ENCODE data around the gene ZSCAN1. TPM values are rescaled to one million over a fixed set of nuclear protein-coding genes. Genes with fewer than 3 reads are reported as not detected.
A peak's percentile ranks its signal among the peaks of the same experiment; 100 is the strongest.

The ZSCAN1 gene
- total RNA-seq, 2 experiments from 2014 or later, result not detected

DNA sequence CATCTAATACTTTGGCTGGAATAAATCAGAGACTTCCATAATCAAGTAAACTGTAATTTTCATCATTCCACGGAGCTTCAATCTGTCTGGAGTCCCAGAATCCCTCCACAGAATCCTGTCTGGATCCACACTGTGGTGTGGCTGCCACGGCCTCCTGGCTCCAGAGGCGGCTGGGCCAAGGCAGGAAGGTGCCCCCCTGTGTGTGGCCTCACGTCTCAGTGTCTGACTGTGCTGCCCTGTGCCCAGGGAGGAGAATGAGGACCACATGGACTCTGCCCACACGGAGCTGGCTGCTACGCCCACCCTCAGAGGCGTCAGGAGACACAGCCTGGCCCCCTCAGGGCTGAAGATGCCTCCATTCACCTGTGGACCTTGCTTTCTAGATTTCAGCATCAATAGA is 13.0 kb downstream of the ZSCAN1 start:
- peaks cover 6% of the 10 kb centered on the region for H3K36me3 Mint-ChIP-seq
- H3K4me3 Mint-ChIP-seq, result no peak overlapping the region
- ATAC-seq, result no peak
- CTCF ChIA-PET, result no interaction called here
- no peak overlapping the region for H3K27ac Mint-ChIP-seq
- DNase-seq, result no peak
- H3K4me1 Mint-ChIP-seq, result no peaks in the 10 kb centered on the region
- peaks cover 39% of the 10 kb centered on the region for H3K9me3 Mint-ChIP-seq (ENCODE audit: low read depth)
- H3K27me3 Mint-ChIP-seq, result no peaks in the 10 kb centered on the region

DNA sequence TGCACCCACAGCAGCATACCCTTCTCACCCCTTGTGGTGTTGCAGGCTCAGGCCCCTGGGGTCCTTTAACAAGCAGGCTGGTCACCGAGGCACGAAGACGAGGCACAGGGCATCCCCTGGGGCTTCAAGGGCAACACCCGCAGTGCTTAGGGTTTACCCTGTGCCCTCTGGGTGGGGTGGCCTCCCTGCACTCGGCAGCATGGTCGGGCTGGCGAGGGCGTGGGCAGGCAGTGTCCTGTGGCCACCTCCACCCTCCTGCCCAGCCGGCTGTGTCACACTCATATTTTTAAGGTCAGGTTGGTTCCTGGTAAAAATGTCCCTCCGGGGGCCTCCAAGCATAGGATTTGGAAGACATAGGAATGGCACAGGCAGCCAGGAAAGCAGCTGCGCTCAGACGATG is 13.8 kb downstream of the ZSCAN1 start:
- Mint-ChIP-seq H3K27ac (no peak overlapping the region), H3K9me3 (ENCODE audit: low read depth) (peaks cover 40% of the 10 kb centered on the region)

DNA sequence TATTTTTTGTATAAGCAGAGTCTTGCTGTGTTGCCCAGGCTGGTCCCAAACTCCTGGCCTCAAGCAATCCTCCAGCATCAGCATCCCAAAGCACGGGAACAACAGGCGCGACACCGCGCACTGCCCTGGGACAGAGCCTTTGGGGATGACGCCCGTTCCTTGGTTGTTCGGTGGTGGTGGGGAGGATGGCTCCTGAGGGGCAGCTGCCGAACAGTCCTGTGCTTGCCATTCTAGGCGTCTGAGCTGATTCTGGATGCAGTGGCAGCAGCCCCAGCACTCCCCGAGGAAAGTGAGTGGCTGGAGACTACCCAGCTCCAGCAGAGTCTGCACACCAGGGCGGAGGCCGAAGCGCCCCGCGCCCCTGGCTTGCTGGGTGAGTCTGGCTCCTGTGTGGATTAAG is 18.4 kb downstream of the ZSCAN1 start:
- CTCF ChIA-PET, result no interaction called here
- no peak for ATAC-seq
- H3K27ac Mint-ChIP-seq, result no peak overlapping the region
- H3K9me3 Mint-ChIP-seq (ENCODE audit: low read depth), result peaks cover 20% of the 10 kb centered on the region
- no peaks in the 10 kb centered on the region for H3K4me1 Mint-ChIP-seq
- H3K36me3 Mint-ChIP-seq, result peaks cover 9% of the 10 kb centered on the region
- no peak overlapping the region for H3K4me3 Mint-ChIP-seq
- no peak for DNase-seq
- no peaks in the 10 kb centered on the region for H3K27me3 Mint-ChIP-seq

More for the DNA sequence above, 13.8 kb downstream of the ZSCAN1 start:
- H3K36me3 Mint-ChIP-seq, result peaks cover 6% of the 10 kb centered on the region
- no peak overlapping the region for H3K4me3 Mint-ChIP-seq
- H3K27me3 Mint-ChIP-seq, result no peaks in the 10 kb centered on the region
- CTCF ChIA-PET, result no interaction called here
- DNase-seq, result no peak
- ATAC-seq, result no peak
- no peaks in the 10 kb centered on the region for H3K4me1 Mint-ChIP-seq

DNA sequence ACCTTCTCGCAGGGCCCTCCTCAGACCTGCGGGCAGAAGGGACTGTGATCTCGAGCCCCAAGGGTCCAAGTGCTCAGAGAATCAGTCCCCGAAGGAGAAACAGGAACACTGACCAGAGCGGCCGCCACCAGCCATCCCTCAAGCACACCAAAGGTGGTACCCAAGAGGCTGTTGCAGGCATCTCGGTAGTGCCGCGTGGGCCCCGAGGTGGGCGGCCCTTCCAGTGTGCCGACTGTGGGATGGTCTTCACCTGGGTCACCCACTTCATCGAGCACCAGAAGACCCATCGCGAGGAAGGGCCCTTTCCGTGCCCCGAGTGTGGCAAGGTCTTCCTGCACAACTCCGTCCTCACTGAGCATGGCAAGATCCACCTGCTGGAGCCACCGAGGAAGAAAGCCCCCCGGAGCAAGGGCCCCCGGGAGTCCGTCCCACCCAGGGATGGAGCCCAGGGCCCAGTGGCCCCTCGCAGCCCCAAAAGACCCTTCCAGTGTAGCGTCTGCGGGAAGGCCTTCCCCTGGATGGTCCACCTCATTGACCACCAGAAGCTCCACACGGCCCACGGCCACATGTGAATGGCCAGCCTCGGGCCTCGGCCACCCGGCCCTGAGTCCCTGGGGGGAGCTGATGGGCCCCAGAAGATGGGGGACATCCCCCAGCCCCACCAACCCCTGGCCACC is 19.8 kb downstream of the ZSCAN1 start:
- Mint-ChIP-seq H3K4me3 (no peak overlapping the region), H3K27ac (no peak overlapping the region), H3K9me3 (ENCODE audit: low read depth) (peaks cover 20% of the 10 kb centered on the region), H3K27me3 (no peaks in the 10 kb centered on the region), H3K4me1 (no peaks in the 10 kb centered on the region), H3K36me3 (peaks cover 10% of the 10 kb centered on the region)
- DNase-seq (no peak), ATAC-seq (no peak)
- CTCF ChIA-PET, result no interaction called here

DNA sequence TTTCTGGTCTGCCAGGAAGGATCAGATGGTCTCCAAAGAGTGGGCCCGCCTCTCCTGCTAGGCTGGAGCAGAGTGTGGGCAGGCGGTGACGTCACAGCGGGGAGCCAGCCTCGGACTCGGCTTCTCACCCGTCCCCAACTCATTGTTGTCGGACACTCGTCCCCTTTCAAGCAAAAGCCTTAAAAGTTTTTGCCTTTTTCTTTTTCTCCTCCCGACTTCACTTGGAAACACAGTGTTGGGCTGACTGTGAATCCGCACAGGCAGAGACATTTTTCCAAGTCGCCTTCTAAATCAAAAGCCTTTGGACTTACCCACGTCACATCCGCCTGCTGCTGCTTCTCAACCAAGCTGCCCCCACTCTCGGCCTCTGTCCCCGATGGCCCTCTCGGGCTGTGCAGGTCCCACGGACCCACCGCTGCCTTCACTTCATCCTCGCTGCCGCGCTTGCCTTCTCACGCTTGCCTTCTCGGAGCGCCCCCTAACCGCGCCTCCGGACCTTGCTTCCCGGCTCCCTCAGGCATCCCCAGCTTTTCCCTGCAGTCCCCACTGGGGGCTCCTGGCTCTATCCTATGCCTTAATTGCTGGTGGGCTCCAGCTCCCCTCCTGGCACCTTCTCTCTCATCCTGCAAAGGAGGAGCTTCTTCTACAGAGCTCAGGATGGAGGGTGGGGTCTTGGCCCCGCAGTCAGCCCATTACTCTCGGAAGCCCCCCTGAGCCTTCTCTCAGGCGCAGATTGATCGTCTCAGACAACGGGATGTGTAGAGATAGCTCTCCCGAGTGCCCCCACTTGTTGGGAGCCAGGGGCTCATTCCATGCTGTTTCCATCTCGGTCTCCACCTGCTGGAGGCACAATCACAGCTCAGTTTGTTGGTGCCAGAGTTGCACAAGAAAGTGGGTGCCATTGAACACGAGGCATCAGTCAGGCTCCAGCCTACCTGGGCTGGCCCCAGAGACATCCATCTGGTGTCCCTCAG is 21.4 kb downstream of the ZSCAN1 start:
- DNase-seq, result no peak
- Mint-ChIP-seq H3K27me3 (no peaks in the 10 kb centered on the region), H3K4me1 (peaks cover 3% of the 10 kb centered on the region), H3K9me3 (ENCODE audit: low read depth) (peaks cover 15% of the 10 kb centered on the region), H3K4me3 (no peak overlapping the region), H3K36me3 (peaks cover 18% of the 10 kb centered on the region), H3K27ac (no peak overlapping the region)
- ATAC-seq, result no peak
- CTCF ChIA-PET, result no interaction called here

DNA sequence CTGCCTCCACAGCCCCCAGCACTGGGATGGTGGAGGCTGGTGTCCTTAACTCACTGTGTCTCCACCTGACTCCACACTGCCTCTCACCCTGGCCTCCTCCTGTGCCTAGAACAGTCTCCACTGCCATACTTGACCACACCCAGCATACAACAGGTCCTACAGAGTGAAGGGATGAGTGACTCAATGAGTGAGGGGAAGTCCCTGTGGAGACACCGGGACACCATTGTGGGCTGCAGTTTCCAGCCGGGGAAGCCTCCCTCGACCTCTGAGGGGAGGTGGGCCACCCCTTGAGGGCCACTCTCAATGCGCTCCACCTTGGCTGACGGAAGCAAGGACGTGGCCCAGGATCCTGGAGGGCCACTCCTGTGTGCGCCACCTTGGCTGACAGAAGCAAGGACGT is 22.4 kb downstream of the ZSCAN1 start:
- H3K4me1 Mint-ChIP-seq, result peaks cover 3% of the 10 kb centered on the region
- peaks cover 19% of the 10 kb centered on the region for H3K36me3 Mint-ChIP-seq
- H3K27ac Mint-ChIP-seq, result no peak overlapping the region
- peaks cover 10% of the 10 kb centered on the region for H3K9me3 Mint-ChIP-seq (ENCODE audit: low read depth)
- CTCF ChIA-PET, result no interaction called here
- H3K4me3 Mint-ChIP-seq, result no peak overlapping the region
- DNase-seq, result no peak
- H3K27me3 Mint-ChIP-seq, result no peaks in the 10 kb centered on the region
- no peak for ATAC-seq

DNA sequence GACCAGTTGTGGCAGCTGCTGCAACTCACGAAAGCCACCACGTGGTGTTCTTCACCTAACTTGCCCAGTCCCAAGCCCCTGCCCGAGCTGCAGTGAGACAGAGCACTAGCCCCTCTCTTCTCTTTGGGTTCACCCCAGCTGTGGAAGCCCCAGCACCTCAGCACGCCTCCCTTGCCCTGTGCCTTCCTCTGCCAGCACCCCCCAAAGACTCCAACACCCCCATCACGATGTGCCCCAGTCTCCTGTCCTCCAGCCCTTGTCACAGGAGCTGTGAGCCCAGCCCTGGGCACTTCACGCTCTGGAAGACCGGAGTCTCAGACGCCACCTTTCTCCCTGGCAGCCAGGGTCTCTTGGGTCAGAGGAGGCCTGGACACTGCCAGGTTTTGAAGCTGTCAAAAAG is 23.0 kb downstream of the ZSCAN1 start:
- no peaks in the 10 kb centered on the region for H3K27me3 Mint-ChIP-seq
- peaks cover 3% of the 10 kb centered on the region for H3K4me1 Mint-ChIP-seq
- H3K9me3 Mint-ChIP-seq (ENCODE audit: low read depth), result peaks cover 7% of the 10 kb centered on the region
- H3K27ac Mint-ChIP-seq, result no peak overlapping the region
- DNase-seq, result no peak
- ATAC-seq, result no peak
- CTCF ChIA-PET, result no interaction called here
- peaks cover 19% of the 10 kb centered on the region for H3K36me3 Mint-ChIP-seq
- H3K4me3 Mint-ChIP-seq, result no peak overlapping the region

DNA sequence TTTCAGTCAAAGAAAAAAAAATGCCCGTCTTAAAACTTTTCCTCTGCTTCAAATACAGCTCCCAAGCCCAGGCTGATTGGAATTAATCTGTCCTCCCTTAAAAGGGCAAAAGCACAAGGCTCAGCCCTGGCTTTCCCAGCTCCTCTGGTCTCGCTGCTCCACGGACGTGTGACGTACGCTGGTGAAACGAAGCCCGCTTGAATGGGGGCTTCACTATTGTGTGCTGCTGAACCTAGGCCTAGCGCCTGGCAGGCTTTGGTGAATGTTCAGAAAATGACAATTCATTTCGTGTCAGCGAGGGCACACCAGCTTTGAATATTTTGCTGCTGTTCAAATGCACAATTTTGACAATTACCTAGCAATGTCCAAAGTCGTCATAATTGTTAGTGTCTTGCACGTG is 24.6 kb downstream of the ZSCAN1 start:
- CTCF ChIA-PET, result no interaction called here
- Mint-ChIP-seq H3K4me3 (peak overlapping the region; percentile 42), H3K36me3 (peaks cover 19% of the 10 kb centered on the region), H3K4me1 (peaks cover 3% of the 10 kb centered on the region), H3K27me3 (no peaks in the 10 kb centered on the region), H3K9me3 (ENCODE audit: low read depth) (peaks cover 6% of the 10 kb centered on the region), H3K27ac (peak overlapping the region; percentile 58)
- no peak for ATAC-seq
- no peak for DNase-seq

DNA sequence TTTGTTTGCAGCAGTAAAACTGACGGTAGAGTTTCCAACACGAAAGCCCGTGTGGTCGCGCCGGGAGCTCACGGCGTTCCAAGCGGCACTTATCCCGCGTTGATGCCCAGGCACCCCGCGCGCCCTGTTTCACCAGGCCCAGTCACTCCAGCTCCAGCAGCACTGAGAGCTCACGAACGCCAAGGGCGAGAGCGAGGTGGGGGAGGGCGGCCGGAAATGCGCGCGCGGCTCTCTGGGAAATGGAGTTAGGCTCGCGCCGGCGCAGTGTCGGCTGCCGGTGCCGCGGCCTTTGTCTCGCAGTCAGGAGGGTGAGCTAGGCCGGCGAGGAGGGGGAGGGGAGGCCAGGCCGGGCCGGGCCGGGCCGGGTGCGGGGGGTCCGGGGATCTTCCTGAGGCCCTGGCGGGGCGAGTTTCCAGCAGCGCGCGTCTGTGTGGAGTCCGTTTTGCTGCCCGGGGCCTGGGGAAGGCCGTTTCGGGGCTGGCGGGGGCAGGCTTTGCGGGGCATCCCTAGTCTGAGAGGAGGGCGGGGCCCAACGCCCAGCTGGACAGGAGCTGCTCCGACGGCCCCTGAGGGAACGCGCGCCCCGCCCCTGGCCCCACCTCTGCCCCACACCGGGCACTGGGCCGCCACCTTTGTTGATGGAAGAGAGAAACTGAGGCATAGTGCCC is 25.3 kb downstream of the ZSCAN1 start, which contains the start of gene ZNF135:
Gene ZNF135 (plus strand): TSS at position 280 of the 668 bp plus-strand sequence. CDS start 721 bp downstream, outside the sequence.
- Mint-ChIP-seq H3K4me3 (peak within 1 kb of the TSS; percentile 42), H3K9me3 (ENCODE audit: low read depth) (peaks cover 9% of the 10 kb centered on the region), H3K36me3 (peaks cover 21% of the 10 kb centered on the region), H3K27me3 (no peaks in the 10 kb centered on the region), H3K27ac (peak within 1 kb of the TSS; percentile 58), H3K4me1 (peaks cover 3% of the 10 kb centered on the region)
- DNase-seq (peak; percentile 72), ATAC-seq (peak; percentile 88)
- CTCF ChIA-PET, result no interaction called here

DNA sequence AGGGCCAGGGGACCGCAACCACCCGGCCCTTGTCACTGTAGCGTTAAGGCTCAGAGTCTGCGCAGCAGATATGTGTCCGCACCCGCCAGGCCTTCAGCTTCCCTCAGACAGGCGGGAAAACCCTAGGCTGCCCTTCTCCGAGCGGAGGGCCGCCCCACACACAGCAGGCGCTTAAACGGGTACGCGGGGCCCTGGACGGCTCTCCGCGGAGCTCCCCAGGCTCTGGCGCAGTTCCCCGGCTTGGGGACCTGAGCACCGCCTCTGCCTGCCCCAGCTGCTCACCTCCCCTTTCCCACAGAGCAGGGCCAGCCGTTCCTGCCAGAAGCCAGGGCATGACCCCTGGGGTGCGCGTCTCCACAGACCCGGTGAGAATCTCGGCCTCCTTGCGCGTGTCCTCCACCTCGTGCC is 25.9 kb downstream of the ZSCAN1 start:
- ATAC-seq (peak; percentile 26), DNase-seq (no peak)
- CTCF ChIA-PET, result no interaction called here
- peaks cover 9% of the 10 kb centered on the region for H3K9me3 Mint-ChIP-seq (ENCODE audit: low read depth)
- H3K4me1 Mint-ChIP-seq, result peaks cover 3% of the 10 kb centered on the region
- H3K27me3 Mint-ChIP-seq, result no peaks in the 10 kb centered on the region
- H3K36me3 Mint-ChIP-seq, result peaks cover 19% of the 10 kb centered on the region
- no peak overlapping the region for H3K27ac Mint-ChIP-seq
- H3K4me3 Mint-ChIP-seq, result no peak overlapping the region

DNA sequence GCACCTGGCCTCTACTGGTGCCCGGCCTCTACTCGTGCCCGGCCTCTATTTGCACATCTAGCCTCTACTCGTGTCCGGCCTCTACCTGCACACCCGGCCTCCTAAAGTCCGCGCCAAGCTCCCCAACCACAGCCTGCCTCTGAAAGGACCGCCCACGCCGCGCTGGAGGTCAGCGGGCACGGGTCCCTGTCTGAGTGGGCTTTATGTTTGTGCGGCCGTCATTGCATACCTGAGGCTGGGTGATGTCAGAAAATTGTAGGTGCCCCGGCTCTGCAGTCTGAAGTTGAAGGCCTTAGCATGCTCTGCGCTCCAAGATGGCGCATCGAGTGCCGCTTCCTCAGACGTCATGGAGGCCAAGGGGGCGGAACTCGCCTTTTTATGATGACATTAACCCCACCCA is 26.4 kb downstream of the ZSCAN1 start:
- Mint-ChIP-seq H3K4me3 (no peak overlapping the region), H3K4me1 (peaks cover 3% of the 10 kb centered on the region), H3K27ac (no peak overlapping the region), H3K27me3 (no peaks in the 10 kb centered on the region), H3K9me3 (ENCODE audit: low read depth) (peaks cover 13% of the 10 kb centered on the region), H3K36me3 (peaks cover 15% of the 10 kb centered on the region)
- CTCF ChIA-PET, result no interaction called here
- ATAC-seq (no peak), DNase-seq (no peak)

DNA sequence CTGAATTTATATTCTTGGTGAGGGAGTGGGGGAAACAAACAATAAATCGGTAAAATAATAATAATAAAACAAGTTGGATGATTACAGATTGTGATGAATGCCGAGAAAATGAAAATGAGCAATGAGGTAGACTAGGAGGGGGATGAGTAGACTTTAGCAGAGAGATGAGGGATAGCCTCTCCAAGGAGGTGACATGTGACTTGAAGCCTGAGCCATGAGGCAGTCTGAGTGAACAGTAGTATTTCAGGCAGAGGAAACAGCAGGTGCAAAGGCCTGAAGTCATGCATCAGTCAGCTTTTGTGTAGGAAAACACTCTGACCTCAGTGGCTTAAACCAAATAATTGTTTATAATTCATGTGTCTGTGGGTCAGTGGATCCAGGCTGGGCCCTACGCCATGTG is 29.9 kb downstream of the ZSCAN1 start:
- no peak for ATAC-seq
- DNase-seq, result no peak
- CTCF ChIA-PET, result no interaction called here
- Mint-ChIP-seq H3K27me3 (no peaks in the 10 kb centered on the region), H3K4me3 (no peak overlapping the region), H3K9me3 (ENCODE audit: low read depth) (peaks cover 39% of the 10 kb centered on the region), H3K27ac (no peak overlapping the region), H3K4me1 (peaks cover 3% of the 10 kb centered on the region), H3K36me3 (peaks cover 29% of the 10 kb centered on the region)

DNA sequence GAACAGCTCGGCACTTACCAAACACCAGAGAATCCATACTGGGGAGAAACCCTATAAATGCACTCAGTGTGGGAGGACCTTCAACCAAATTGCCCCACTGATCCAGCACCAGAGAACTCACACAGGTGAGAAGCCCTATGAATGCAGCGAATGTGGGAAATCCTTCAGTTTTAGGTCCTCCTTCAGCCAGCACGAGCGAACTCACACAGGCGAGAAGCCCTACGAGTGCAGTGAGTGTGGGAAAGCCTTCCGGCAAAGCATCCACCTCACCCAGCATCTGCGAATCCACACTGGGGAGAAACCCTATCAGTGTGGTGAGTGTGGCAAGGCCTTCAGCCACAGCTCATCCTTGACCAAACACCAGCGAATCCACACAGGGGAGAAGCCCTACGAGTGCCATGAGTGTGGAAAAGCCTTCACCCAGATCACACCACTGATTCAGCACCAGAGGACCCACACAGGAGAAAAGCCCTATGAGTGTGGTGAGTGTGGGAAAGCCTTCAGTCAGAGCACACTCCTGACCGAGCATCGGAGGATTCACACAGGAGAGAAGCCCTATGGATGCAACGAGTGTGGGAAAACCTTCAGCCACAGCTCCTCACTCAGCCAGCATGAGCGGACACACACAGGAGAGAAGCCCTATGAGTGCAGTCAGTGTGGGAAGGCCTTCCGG is 33.6 kb downstream of the ZSCAN1 start:
- Mint-ChIP-seq H3K27me3 (no peaks in the 10 kb centered on the region), H3K4me3 (no peak overlapping the region), H3K36me3 (peaks cover 28% of the 10 kb centered on the region), H3K27ac (no peak overlapping the region), H3K4me1 (no peaks in the 10 kb centered on the region), H3K9me3 (ENCODE audit: low read depth) (peaks cover 51% of the 10 kb centered on the region)
- DNase-seq, result no peak
- CTCF ChIA-PET, result no interaction called here
- no peak for ATAC-seq
